ENCODE results near the gene ZNF587. TPM values are rescaled to one million over a fixed set of nuclear protein-coding genes. Genes with fewer than 3 reads are reported as not detected.

The ZNF587 gene
- total RNA-seq, 1 experiment from 2014 or later: 70.5 TPM

- Histone ChIP-seq H3K9me3 (no peaks in the 10 kb centered on the region), H3K4me1 (peaks cover 48% of the 10 kb centered on the region), H3K36me3 (ENCODE audit: control insufficient read depth, insufficient read depth, low read length) (peaks cover 2% of the 10 kb centered on the region; the same call in 1 of the 2 replicates), H3K27me3 (replicated peaks; ENCODE audit: control insufficient read depth, insufficient read depth, low read length) (no peaks in the 10 kb centered on the region), H3K4me3 (ENCODE audit: low read depth, low read length) (no peak overlapping the region)
- CTCF ChIA-PET: no interaction called here
- BruUV-seq (replicated peaks): no TSS peak
- peak overlapping the region; percentile 99 for H3K27ac Mint-ChIP-seq (ENCODE audit: unreplicated experiment)
- H3K27me3 Mint-ChIP-seq (ENCODE audit: insufficient read depth, unreplicated experiment): no peaks in the 10 kb centered on the region
- POLR2A ChIA-PET: no interaction called here
- H3K9me3 Mint-ChIP-seq (ENCODE audit: unreplicated experiment): no peaks in the 10 kb centered on the region
- H3K4me1 Mint-ChIP-seq (ENCODE audit: low read depth, unreplicated experiment): peaks cover 52% of the 10 kb centered on the region
- TF ChIP-seq CTCF (IDR thresholded peaks at IDR 0.05; ENCODE audit: insufficient read depth in 1 of 2, low read depth in 1 of 2, low read length in 1 of 2, severe bottlenecking in 1 of 2, unreplicated experiment in 1 of 2): no peak
- intact Hi-C loops (cut with micrococcal nuclease; ENCODE audit: unreplicated experiment): loop anchor here (10.0 kb wide), 1 partner anchor 98 kb away; the partner anchor contains the start of gene ZNF417
- H3K4me3 Mint-ChIP-seq (ENCODE audit: unreplicated experiment): peak overlapping the region; percentile 97
- H3K36me3 Mint-ChIP-seq (ENCODE audit: insufficient read depth, unreplicated experiment): peaks cover 77% of the 10 kb centered on the region
- peak in 1 of 2 experiments; percentile 57 for DNase-seq
These were observed 33.0 kb upstream of the ZNF587 start for GRCh38 chr19:57816652-57817051.

GRCh38 chr19:57817976-57818375 lies 31.7 kb upstream of the ZNF587 start:
- Mint-ChIP-seq H3K9me3 (ENCODE audit: unreplicated experiment) (no peaks in the 10 kb centered on the region), H3K27me3 (ENCODE audit: insufficient read depth, unreplicated experiment) (no peaks in the 10 kb centered on the region)
- no peak for DNase-seq

GRCh38 chr19:57818378-57818777 lies 31.3 kb upstream of the ZNF587 start:
- Histone ChIP-seq H3K4me3 (ENCODE audit: low read depth, low read length) (no peak overlapping the region), H3K36me3 (ENCODE audit: control insufficient read depth, insufficient read depth, low read length) (no peaks in the 10 kb centered on the region), H3K27me3 (replicated peaks; ENCODE audit: control insufficient read depth, insufficient read depth, low read length) (no peaks in the 10 kb centered on the region), H3K9me3 (no peaks in the 10 kb centered on the region), H3K4me1 (peaks cover 48% of the 10 kb centered on the region)
- Mint-ChIP-seq H3K4me1 (ENCODE audit: low read depth, unreplicated experiment) (peaks cover 49% of the 10 kb centered on the region), H3K9me3 (ENCODE audit: unreplicated experiment) (no peaks in the 10 kb centered on the region), H3K27ac (ENCODE audit: unreplicated experiment) (peak overlapping the region; percentile 94), H3K4me3 (ENCODE audit: unreplicated experiment) (peak overlapping the region; percentile 98), H3K36me3 (ENCODE audit: insufficient read depth, unreplicated experiment) (peaks cover 77% of the 10 kb centered on the region), H3K27me3 (ENCODE audit: insufficient read depth, unreplicated experiment) (no peaks in the 10 kb centered on the region)
- intact Hi-C loops (cut with micrococcal nuclease; ENCODE audit: unreplicated experiment): loop anchor here (10.0 kb wide), 1 partner anchor 96 kb away; the partner anchor contains the start of gene ZNF417
- BruUV-seq (replicated peaks): no TSS peak
- TF ChIP-seq CTCF (IDR thresholded peaks at IDR 0.05; ENCODE audit: insufficient read depth in 1 of 2, low read depth in 1 of 2, low read length in 1 of 2, severe bottlenecking in 1 of 2, unreplicated experiment in 1 of 2): no peak
- CTCF ChIA-PET: interaction anchor here (0.7 kb wide), 1 partner anchor 34 kb away, joined by 4 read pairs; no protein-coding TSS in a partner anchor
- POLR2A ChIA-PET: interaction anchor here (0.7 kb wide), 1 partner anchor 433 kb away, joined by 5 read pairs; no protein-coding TSS in a partner anchor
- no peak for DNase-seq

More at GRCh38 chr19:57817976-57818375, 31.7 kb upstream of the ZNF587 start:
- Histone ChIP-seq H3K27me3 (replicated peaks; ENCODE audit: control insufficient read depth, insufficient read depth, low read length) (no peaks in the 10 kb centered on the region), H3K36me3 (ENCODE audit: control insufficient read depth, insufficient read depth, low read length) (no peaks in the 10 kb centered on the region), H3K4me3 (ENCODE audit: low read depth, low read length) (no peak overlapping the region), H3K9me3 (no peaks in the 10 kb centered on the region), H3K4me1 (peaks cover 48% of the 10 kb centered on the region)
- intact Hi-C loops (cut with micrococcal nuclease; ENCODE audit: unreplicated experiment): loop anchor here (10.0 kb wide), 1 partner anchor 97 kb away; the partner anchor contains the start of gene ZNF417
- ChIA-PET POLR2A (no interaction called here), CTCF (no interaction called here)
- Mint-ChIP-seq H3K36me3 (ENCODE audit: insufficient read depth, unreplicated experiment) (peaks cover 77% of the 10 kb centered on the region), H3K4me3 (ENCODE audit: unreplicated experiment) (peak overlapping the region; percentile 98), H3K27ac (ENCODE audit: unreplicated experiment) (peak overlapping the region; percentile 94), H3K4me1 (ENCODE audit: low read depth, unreplicated experiment) (peaks cover 49% of the 10 kb centered on the region)
- no peak for TF ChIP-seq CTCF (IDR thresholded peaks at IDR 0.05; ENCODE audit: insufficient read depth in 1 of 2, low read depth in 1 of 2, low read length in 1 of 2, severe bottlenecking in 1 of 2, unreplicated experiment in 1 of 2)
- no TSS peak for BruUV-seq (replicated peaks)
